Stimulated activated naive CD8-positive, alpha-beta T cell treated with anti-CD3 and anti-CD28 coated beads, Interleukin-15, amount 100 ng/mL, for 72 hours (primary cell): ENCODE measurements around the gene SF3B3.
A peak's percentile ranks its signal among the peaks of the same experiment; 100 is the strongest.
"Not testable (repeated sequence)": the region's sequence is repeated elsewhere in the genome, so short reads cannot be mapped to it uniquely, and the experiment has no call there.

ENCODE experiments used
- ATAC-seq: fragments of 150-1000 bp; cut with Tn5 transposase; 2 replicates; pipeline ENCODE4 v1.10.0; 2021; ENCODE audit warnings: mild to moderate bottlenecking, moderate library complexity
- DNase-seq, 2 donors: peaks; one replicate each; pipeline ENCODE4 v3.0.0; 2021 to 2022
- H3K27ac Mint-ChIP-seq, 2 donors: one replicate each; pipeline ENCODE4 v1.8.0; 2022; ENCODE audit warnings: mild to moderate bottlenecking in 2 of 2, mixed read lengths in 2 of 2, moderate library complexity in 2 of 2
- H3K27me3 Mint-ChIP-seq: one replicate; pipeline ENCODE4 v1.8.0; 2022; ENCODE audit warnings: mixed read lengths
- H3K4me1 Mint-ChIP-seq: one replicate; pipeline ENCODE4 v1.8.0; 2022; ENCODE audit warnings: mild to moderate bottlenecking, mixed read lengths
- H3K4me3 Mint-ChIP-seq, 2 donors: one replicate each; pipeline ENCODE4 v1.8.0; 2022; ENCODE audit warnings: mild to moderate bottlenecking in 2 of 2, mixed read lengths in 2 of 2, moderate library complexity in 1 of 2
- H3K9me3 Mint-ChIP-seq, 2 donors: one replicate each; pipeline ENCODE4 v1.8.0; 2022; ENCODE audit warnings: mixed read lengths in 2 of 2

Gene SF3B3

DNA sequence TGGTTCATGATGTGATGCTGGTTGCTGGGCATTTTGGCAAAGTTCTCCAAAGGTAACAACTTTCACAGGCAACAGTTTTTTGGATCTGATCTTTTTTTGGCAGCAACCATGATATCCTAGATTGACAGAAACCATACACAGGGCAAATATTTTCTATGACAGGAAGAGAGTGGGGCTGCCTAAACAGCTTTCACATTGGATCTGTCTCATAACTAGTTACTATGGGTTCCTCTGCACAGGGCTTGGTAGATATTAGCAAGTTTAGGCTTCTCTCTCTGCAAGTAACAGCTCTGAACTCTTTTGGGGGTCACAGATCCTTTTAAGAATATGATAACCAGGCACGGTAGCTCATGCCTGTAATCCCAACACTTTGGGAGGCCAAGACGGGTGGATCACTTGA is 28.8 kb upstream of the SF3B3 start:
- H3K4me3 Mint-ChIP-seq, result peak overlapping the region in 1 of 2 donors; percentile 29
- H3K27ac Mint-ChIP-seq, result peak overlapping the region in 1 of 2 donors; percentile 62
- no peaks in the 10 kb centered on the region for H3K9me3 Mint-ChIP-seq
- H3K27me3 Mint-ChIP-seq, result no peaks in the 10 kb centered on the region
- DNase-seq, result no peak
- peak; percentile 63 for ATAC-seq
- peaks cover 20% of the 10 kb centered on the region for H3K4me1 Mint-ChIP-seq

DNA sequence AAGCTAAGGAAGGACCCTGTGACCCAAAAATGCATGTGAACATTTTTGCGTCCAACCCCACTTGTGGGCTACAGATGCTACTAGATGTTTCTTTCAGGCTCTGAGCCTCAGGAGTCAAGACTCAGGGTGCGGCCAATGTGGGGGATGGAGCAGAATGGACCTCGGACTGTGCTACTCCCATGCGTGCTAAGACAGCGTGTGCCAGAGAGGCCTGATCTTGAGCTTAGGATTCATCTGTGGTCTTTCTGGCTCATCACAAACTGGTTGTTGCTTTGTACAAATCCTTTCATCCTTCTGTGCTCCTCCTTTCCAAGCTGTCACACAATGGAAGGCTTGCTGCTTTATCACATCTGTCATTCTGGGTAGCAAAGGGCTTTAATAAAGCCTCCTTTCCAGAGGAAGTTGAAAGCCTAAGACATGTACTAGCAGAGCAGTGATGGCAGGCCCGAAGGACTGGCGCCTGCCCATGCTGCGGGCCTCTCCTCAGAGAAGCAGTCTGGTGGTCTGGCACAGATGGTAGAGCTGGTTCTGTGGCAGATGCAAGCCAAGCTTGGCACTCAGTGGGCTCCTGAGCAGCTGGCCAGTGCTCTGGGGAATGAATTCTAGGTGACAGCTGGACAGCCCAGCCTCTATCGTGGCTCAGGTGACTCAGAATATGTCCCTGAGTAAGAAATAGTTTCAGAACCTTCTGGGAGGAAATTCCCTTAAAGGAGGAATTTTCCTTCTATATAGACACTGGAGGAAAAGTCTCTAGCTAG is 28.0 kb upstream of the SF3B3 start:
- ATAC-seq, result no peak
- no peaks in the 10 kb centered on the region for H3K9me3 Mint-ChIP-seq
- peaks cover 20% of the 10 kb centered on the region for H3K4me1 Mint-ChIP-seq

DNA sequence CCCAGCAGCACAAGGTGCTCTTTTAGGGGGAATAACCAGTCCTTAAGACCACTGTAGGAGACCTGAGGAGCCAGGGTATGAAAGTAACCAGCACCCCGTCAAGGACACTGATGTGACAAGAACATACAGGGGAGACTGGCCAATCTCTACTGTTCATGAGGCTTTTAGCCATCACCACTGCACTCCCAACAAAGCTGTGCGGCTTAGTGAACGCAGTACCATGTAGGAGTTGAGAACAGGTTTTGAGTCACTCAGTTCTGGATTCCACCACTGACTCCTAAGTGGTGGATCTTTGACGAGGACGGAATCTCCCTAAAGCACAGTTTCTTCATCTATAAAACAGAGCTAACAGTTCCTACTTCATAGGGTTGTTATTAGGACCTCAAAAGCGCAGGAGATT is 27.1 kb upstream of the SF3B3 start:
- no peak overlapping the region for H3K4me3 Mint-ChIP-seq
- H3K27me3 Mint-ChIP-seq, result no peaks in the 10 kb centered on the region
- DNase-seq (peak in 1 of 2 donors; percentile 33), ATAC-seq (peak; percentile 87)
- no peaks in the 10 kb centered on the region for H3K9me3 Mint-ChIP-seq
- peaks cover 20% of the 10 kb centered on the region for H3K4me1 Mint-ChIP-seq
- peak overlapping the region; percentile 40 to 71 for H3K27ac Mint-ChIP-seq

More for the DNA sequence above, 28.0 kb upstream of the SF3B3 start:
- Mint-ChIP-seq H3K27ac (peak overlapping the region in 1 of 2 donors; percentile 40), H3K27me3 (no peaks in the 10 kb centered on the region), H3K4me3 (no peak overlapping the region)
- no peak for DNase-seq

DNA sequence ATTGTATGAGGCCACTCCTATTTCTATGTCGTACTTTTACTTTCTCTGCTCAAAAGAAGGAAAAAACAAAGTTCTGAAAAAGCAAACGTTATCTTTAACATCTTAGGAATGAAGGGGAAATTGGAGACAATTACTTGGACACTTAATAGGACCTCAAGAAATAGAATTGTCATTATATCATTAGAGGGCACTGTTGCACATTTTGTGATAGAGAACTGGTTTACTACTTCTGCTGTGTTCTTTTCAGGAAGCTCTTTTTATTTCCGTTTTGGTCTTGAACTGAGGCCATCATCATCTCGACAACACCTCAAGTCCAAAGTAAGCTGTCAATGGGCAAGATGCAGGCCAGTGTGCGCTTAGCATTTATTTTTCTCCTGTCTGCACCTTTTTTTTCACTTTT is 14.9 kb upstream of the SF3B3 start:
- H3K9me3 Mint-ChIP-seq, result no peaks in the 10 kb centered on the region
- DNase-seq (no peak), ATAC-seq (peak; percentile 49)
- no peaks in the 10 kb centered on the region for H3K27me3 Mint-ChIP-seq
- peaks cover 8% of the 10 kb centered on the region for H3K4me1 Mint-ChIP-seq
- H3K4me3 Mint-ChIP-seq, result no peak overlapping the region
- H3K27ac Mint-ChIP-seq, result peak overlapping the region in 1 of 2 donors; percentile 84

DNA sequence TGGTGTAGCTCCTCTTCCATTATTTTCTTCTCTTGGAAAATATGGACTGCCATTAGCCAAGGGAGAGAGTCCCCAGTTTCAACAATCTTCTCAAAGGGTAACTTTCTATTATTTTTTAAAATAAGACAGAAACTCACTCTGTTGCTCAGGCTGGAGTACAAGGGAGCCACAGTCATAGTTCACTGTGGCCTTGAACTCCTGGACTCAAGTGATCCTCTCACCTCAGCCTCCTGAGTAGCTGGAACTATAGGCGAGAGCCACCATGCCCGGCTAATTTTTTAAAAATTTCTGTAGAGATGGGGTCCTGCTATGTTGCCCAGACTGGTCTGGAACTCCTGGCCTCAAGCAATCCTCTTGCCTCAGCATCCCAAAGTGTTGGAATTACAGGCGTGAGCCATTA is 13.4 kb upstream of the SF3B3 start:
- peak overlapping the region in 1 of 2 donors; percentile 74 for H3K27ac Mint-ChIP-seq

DNA sequence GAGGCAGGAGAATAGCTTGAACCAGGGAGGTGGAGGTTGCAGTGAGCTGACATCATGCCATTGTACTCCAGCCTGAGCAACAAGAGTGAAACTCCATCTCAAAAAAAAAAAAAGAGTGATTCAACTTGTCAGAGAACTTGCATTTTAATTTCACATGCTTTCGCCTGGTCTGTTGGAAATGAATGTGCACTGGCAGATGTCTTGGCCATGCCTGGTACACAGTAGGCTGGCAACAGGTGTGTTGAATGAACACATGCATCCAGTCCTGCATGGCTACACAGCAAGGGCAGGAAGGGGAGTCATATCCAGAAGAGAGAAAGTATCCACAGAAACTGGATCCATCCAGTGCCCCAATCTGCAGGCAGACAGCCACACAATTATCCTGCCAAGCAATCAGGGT is 11.8 kb upstream of the SF3B3 start:
- H3K4me3 Mint-ChIP-seq, result no peak overlapping the region
- H3K4me1 Mint-ChIP-seq, result peaks cover 8% of the 10 kb centered on the region
- H3K27me3 Mint-ChIP-seq, result no peaks in the 10 kb centered on the region
- H3K27ac Mint-ChIP-seq, result peak overlapping the region in 1 of 2 donors; percentile 40
- no peaks in the 10 kb centered on the region for H3K9me3 Mint-ChIP-seq
- DNase-seq (no peak), ATAC-seq (no peak)

More for the DNA sequence above, 13.4 kb upstream of the SF3B3 start:
- no peak for DNase-seq
- ATAC-seq, result no peak
- Mint-ChIP-seq H3K27me3 (no peaks in the 10 kb centered on the region), H3K4me1 (peaks cover 8% of the 10 kb centered on the region), H3K9me3 (no peaks in the 10 kb centered on the region), H3K4me3 (no peak overlapping the region)

DNA sequence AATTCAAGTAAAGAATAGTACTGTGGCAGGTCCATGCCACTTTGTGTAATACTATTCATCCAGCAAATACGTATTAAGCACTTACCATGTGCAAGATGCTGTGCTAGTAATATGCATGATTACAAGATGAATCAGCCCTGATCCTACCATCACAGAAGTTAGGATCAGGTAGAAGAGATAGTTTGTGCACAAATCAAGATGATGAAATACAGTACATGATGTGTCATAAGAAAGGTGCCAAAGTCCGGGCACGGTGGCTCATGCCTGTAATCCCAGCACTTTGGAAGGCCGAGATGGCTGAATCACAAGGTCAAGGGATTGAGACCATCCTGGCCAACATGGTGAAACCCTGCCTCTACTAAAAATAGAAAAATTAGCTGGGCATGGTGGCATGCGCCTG is 11.2 kb upstream of the SF3B3 start:
- no peak overlapping the region for H3K27ac Mint-ChIP-seq

DNA sequence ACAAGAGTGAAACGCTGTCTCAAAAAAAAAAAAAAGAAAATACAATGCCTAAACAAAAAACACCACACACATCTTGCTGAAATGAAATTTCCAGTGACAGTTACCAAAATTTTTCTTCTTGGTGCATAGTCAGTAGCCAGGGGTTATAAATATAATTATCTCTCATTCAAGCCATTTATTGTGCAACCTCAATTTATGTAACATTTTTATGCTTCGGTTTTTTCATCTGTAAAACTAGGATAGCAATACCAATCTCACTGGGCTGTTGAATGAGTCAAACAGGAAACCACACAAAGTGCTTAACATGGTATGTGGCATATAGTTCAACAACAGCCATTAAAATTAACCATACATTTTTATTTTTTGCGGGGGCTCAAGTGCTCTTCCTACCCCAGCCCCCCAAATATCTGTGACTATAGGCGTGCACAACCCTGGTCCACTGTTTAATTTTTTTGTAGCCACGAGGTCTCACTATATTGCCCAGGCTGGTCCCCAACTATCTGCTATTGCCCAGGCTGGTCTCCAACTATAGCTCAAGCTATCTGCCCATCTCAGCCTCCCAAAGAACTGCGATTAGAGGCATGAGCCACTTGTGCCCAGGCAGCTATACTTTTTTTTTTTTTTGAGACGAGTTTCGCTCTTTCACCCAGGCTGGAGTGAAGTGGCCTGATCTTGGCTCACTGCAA is 2.9 kb upstream of the SF3B3 start:
- peak overlapping the region; percentile 45 to 73 for H3K4me3 Mint-ChIP-seq
- H3K27ac Mint-ChIP-seq, result peak overlapping the region in 1 of 2 donors; percentile 34
- no peaks in the 10 kb centered on the region for H3K9me3 Mint-ChIP-seq
- H3K27me3 Mint-ChIP-seq, result no peaks in the 10 kb centered on the region
- H3K4me1 Mint-ChIP-seq, result peaks cover 35% of the 10 kb centered on the region
- ATAC-seq, result peak; percentile 78
- DNase-seq, result peak; percentile 16

More for the DNA sequence above, 11.2 kb upstream of the SF3B3 start:
- DNase-seq (no peak), ATAC-seq (no peak)
- Mint-ChIP-seq H3K27me3 (no peaks in the 10 kb centered on the region), H3K4me3 (no peak overlapping the region), H3K4me1 (peaks cover 8% of the 10 kb centered on the region), H3K9me3 (no peaks in the 10 kb centered on the region)

DNA sequence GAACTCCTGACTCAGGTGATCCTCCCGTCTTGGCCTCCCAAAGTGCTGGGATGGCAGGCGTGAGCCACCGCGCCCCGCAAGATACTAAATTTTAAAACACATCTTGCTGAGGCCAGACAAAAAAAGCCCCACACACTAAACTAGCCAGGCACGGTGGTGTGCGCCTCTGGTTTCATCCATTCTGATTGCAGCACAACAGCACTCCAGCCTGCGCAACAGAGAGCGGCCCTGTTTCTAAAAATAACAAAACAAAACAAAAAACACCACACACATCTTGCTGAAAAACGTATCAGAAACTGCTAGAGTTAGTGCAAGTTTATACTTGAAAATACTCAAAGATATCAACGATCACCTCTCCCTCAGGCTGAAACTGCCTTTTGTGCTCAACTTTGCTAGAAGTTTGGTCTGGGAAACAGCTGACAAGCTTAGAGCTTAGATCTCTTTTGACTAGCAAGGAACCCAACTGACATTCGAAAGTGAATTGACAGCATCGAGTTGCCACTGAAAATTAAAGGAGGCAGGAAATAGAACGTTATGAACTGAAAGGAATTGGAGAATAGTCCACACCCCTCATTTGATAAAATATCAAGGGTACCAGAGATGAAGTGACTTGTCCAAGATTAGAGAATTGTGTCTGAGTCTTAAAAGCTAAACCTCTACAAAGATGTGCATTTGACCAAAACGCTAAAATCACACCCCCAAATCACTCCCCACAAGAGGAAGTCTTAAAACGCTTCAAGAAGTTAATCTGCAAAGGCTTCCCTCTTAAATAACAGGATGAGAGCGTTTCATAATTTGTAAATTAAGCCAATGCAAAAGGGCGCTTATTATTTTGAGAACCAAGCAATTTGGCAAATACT is 1.2 kb upstream of the SF3B3 start:
- H3K4me1 Mint-ChIP-seq, result peaks cover 49% of the 10 kb centered on the region
- no peaks in the 10 kb centered on the region for H3K9me3 Mint-ChIP-seq
- no peaks in the 10 kb centered on the region for H3K27me3 Mint-ChIP-seq
- peak overlapping the region; percentile 100 for H3K27ac Mint-ChIP-seq
- no peak for ATAC-seq
- no peak for DNase-seq
- peak overlapping the region; percentile 91 to 96 for H3K4me3 Mint-ChIP-seq

DNA sequence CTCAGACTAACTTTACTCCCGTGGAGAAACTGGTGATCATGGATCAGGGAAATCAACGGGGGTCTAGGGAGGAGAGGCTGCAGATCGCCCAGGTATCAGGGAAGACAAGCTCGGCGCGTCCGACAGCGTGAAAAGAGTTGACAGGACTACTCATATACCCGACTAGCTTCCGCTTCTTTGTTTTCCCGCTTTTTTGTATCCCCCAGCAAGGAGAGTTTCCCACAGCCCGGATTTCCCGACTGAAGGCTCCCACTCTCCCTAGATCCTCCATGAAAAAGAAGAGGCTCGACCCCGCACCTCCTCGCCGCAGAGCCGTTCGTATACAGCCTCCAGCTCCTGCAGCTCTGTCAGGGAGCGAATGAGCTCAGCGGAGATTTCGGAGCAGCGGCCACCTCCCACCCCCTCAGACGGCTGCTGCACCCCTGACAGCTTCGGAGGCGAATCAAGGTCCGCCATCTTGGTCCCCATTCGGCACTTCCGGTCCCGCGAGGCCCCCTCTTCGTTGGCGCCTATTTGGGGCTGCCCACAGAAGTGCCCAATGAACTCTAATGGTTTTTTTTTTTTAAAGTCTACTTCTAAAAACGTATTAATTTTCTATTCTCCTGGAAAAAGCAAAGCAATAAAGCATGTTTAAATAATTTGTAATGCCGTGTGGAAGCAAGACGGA is 407 bp upstream of the SF3B3 start, which contains the start of gene COG4:
Gene COG4 (minus strand): TSS at position 479 of the 667 bp plus-strand sequence. CDS start 11 bp downstream, at position 468.
- peak; percentile 80 for ATAC-seq
- peaks cover 56% of the 10 kb centered on the region for H3K4me1 Mint-ChIP-seq

DNA sequence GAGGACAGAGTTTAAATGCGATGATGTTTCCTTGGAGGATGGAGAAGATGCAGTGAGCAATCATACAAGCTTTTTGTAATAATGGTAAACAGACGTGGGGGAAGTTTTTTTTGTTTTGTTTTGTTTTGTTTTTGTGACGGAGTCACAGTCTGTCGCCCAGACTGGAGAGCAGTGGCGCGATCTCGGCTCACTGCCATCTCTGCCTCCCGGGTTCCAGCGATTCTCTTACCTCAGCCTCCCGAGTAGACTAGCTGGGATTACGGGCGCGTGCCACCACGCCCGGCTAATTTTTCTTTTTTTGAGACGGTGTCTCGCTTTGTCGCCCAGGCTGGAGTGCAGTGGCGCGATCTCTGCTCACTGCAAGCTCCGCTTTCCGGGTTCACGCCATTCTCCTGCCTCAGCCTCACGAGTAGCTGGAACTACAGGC is 796 bp downstream of the SF3B3 start:
- Mint-ChIP-seq H3K27ac (peak overlapping the region; percentile 100), H3K4me3 (peak overlapping the region; percentile 91 to 96), H3K4me1 (peaks cover 68% of the 10 kb centered on the region)
- H3K9me3 Mint-ChIP-seq, ATAC-seq, H3K27me3 Mint-ChIP-seq: not testable (repeated sequence)
- peak; percentile 31 to 37 for DNase-seq

More for the DNA sequence above, 407 bp upstream of the SF3B3 start, which contains the start of gene COG4:
- peak within 1 kb of the TSS; percentile 100 for H3K27ac Mint-ChIP-seq
- DNase-seq, result peak; percentile 89 to 92
- no peaks in the 10 kb centered on the region for H3K27me3 Mint-ChIP-seq
- peak within 1 kb of the TSS; percentile 91 to 96 for H3K4me3 Mint-ChIP-seq
- no peaks in the 10 kb centered on the region for H3K9me3 Mint-ChIP-seq

DNA sequence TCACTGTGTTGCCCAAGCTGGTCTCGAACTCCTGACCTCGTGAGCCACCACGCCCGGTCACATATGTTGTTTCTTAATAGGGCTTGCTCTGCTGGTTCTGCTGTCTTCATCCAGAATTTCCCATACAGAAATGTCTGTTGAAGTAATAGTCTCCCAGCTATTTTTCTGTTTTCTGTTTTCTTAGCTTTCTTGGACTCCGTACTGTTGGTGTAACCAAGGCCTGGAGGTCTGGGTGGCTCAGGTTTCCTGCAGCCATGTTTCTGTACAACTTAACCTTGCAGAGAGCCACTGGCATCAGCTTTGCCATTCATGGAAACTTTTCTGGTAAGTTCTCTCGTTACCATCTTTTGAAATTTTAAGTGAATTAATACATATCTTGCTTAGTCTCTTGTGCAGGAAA is 2.8 kb downstream of the SF3B3 start:
- H3K27ac Mint-ChIP-seq, result peak overlapping the region in 1 of 2 donors; percentile 3
- no peak for ATAC-seq
- peaks cover 56% of the 10 kb centered on the region for H3K4me1 Mint-ChIP-seq
- DNase-seq, result no peak
- H3K27me3 Mint-ChIP-seq, result no peaks in the 10 kb centered on the region
- no peaks in the 10 kb centered on the region for H3K9me3 Mint-ChIP-seq
- H3K4me3 Mint-ChIP-seq, result peak overlapping the region; percentile 81 to 96

DNA sequence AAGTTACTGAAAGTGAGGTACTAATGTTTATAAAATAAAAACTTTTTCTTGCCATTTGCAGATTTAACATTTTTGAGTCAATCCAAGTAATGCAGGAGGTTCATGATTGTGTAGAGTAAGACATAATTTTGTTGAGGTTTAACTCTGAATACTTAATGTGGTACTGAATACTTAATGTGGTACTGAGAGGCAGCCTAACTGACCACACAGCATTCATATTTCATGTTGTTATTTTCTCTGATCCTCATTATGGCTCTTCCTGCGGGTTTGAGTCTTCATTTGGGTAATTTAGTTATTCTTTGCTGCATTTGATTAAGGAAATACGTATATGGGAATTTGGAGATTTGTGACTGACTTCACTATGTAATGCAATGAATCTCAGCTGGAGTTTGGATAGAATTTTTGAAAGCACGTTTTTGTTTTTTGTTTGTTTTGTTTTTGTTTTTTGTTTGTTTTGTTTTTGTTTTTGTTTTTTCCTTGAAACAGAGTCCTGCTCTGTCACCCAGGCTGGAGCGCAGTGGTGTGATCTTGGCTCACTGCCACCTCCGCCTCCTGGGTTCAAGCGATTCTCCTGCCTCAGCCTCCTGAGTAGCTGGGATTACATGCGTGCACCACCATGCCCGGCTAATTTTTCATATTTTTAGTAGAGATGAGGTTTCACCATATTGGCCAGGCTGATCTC is 3.8 kb downstream of the SF3B3 start:
- no peaks in the 10 kb centered on the region for H3K27me3 Mint-ChIP-seq
- peak; percentile 65 for ATAC-seq

DNA sequence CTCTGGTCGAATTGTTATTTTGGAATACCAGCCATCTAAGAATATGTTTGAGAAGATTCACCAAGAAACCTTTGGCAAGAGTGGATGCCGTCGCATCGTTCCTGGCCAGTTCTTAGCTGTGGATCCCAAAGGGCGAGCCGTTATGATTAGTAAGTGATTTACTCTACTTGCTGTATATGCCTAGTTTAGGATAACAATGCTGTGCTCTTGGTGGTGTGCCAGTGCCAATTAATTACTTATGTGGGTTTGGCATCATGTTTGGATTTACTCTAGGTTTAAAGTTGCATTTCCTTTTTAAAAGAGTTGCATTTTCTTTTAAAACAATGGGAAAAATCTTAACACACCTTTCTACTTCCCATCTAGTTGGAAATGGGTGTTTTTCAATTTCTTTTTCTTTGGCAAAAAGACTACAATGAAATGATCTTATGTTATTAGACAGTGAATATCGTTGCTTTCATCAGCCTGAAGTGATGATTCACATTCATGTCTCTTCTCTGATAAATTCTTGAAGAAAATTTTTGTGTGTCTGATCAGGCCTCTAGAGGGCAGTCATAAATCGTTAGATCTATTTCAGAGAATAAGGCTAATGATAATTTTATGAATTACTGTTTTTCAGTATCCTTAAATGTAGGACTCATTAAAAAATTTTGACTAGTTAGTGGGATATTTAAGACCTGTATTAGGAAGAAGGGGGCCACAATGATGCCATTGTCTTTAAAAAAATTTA is 5.6 kb downstream of the SF3B3 start:
- peak overlapping the region; percentile 78 to 81 for H3K4me3 Mint-ChIP-seq

More for the DNA sequence above, 3.8 kb downstream of the SF3B3 start:
- no peaks in the 10 kb centered on the region for H3K9me3 Mint-ChIP-seq
- H3K27ac Mint-ChIP-seq, result peak overlapping the region in 1 of 2 donors; percentile 1
- DNase-seq, result no peak
- H3K4me3 Mint-ChIP-seq, result peak overlapping the region; percentile 81 to 96
- H3K4me1 Mint-ChIP-seq, result peaks cover 48% of the 10 kb centered on the region

More for the DNA sequence above, 5.6 kb downstream of the SF3B3 start:
- Mint-ChIP-seq H3K27me3 (no peaks in the 10 kb centered on the region), H3K9me3 (no peaks in the 10 kb centered on the region), H3K27ac (peak overlapping the region; percentile 74 to 89), H3K4me1 (peaks cover 54% of the 10 kb centered on the region)
- DNase-seq, result no peak
- ATAC-seq, result no peak
